Fibroblast of villous mesenchyme (primary cell): ENCODE measurements around the gene KCNH2. TPM values are rescaled to one million over a fixed set of nuclear protein-coding genes. Genes with fewer than 3 reads are reported as not detected.
A peak's percentile ranks its signal among the peaks of the same experiment; 100 is the strongest.
"Not testable (repeated sequence)": the region's sequence is repeated elsewhere in the genome, so short reads cannot be mapped to it uniquely, and the experiment has no call there.

Experiments used
- DNase-seq: peaks from one replicate; pipeline ENCODE4 v3.0.0-alpha.2; 2010; ENCODE audit warnings: low read depth
- H3K4me3 ChIP-seq: 2 replicates; pipeline ENCODE4 v1.5.1; 2011; ENCODE audit warnings: low read depth, mild to moderate bottlenecking, low read length
- CTCF ChIP-seq: IDR thresholded peaks from 2 replicates; pipeline ENCODE4 v1.5.1; 2012; ENCODE audit warnings: low read depth, mild to moderate bottlenecking, low read length; ENCODE audit not compliant: insufficient read depth
- total RNA-seq: library from RNA; depleted of rRNA; stranded (reverse); fragments of >200 nt; gene quantifications from 2 replicates; pipeline ENCODE4 v1.2.3, GENCODE V29; 2012

KCNH2 gene, protein sequence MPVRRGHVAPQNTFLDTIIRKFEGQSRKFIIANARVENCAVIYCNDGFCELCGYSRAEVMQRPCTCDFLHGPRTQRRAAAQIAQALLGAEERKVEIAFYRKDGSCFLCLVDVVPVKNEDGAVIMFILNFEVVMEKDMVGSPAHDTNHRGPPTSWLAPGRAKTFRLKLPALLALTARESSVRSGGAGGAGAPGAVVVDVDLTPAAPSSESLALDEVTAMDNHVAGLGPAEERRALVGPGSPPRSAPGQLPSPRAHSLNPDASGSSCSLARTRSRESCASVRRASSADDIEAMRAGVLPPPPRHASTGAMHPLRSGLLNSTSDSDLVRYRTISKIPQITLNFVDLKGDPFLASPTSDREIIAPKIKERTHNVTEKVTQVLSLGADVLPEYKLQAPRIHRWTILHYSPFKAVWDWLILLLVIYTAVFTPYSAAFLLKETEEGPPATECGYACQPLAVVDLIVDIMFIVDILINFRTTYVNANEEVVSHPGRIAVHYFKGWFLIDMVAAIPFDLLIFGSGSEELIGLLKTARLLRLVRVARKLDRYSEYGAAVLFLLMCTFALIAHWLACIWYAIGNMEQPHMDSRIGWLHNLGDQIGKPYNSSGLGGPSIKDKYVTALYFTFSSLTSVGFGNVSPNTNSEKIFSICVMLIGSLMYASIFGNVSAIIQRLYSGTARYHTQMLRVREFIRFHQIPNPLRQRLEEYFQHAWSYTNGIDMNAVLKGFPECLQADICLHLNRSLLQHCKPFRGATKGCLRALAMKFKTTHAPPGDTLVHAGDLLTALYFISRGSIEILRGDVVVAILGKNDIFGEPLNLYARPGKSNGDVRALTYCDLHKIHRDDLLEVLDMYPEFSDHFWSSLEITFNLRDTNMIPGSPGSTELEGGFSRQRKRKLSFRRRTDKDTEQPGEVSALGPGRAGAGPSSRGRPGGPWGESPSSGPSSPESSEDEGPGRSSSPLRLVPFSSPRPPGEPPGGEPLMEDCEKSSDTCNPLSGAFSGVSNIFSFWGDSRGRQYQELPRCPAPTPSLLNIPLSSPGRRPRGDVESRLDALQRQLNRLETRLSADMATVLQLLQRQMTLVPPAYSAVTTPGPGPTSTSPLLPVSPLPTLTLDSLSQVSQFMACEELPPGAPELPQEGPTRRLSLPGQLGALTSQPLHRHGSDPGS
- 0.64 and 2.6 TPM in 2 replicates for total RNA-seq

DNA sequence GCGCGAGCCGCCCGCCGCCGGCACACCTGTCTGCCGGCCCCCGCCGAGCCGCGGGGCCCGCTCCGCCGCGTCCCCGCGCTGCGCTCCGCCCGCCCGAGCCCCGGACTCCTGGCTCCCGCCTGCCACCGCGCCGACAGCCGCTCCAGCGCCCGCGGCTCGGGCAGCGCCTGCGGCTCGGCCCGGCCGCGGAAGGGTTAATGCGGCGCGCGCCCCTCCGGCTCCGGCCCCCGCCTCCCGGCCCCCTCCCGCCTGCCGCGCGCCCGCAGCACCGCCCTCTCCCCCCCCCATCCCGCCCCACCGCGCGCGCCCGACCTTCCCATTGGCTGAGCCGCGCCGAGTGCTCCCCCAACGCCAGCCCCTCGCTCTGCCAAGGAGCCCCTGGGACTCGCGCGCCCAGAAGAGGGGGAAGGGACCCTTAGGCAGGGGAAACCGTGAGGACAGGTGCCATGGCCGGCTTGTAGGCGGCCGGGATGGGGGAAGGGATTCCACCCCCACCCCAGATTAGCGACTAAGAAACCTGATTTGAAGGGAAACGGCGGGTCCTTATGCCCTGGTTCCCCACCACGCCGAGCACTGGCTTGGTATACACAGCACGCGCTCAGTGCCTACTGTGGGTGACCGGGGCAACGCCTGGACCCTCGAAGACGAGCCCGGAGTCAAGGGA is at the start of gene KCNH2:
TSS of gene KCNH2 (minus strand) at position 196 of the 664 bp plus-strand sequence. CDS start 408 bp downstream, outside the sequence.
- peak; percentile 37 for DNase-seq
- TF ChIP-seq CTCF = no peak
- H3K4me3 ChIP-seq = peak within 1 kb of the TSS; percentile 54

DNA sequence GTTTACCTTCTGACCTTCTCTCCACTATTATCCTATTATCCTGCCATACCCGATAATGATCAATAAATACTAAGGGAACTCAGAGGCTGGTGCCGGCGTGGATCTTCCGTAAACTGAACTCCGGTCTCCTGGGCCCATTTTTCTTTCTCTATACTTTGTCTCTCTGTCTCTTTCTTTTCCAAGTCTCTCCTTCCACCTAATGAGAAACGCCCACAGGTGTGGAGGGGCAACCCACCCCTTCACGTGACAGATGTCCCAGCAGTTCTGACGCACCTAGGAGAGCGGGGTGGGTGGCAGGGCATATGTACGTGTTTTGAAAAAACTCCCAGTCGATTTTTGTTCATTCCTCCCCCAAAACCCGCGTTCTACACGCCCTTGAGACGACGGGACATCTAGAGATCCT is 49.6 kb upstream of the KCNH2 start:
- peak overlapping the region; percentile 81 for H3K4me3 ChIP-seq
- not testable (repeated sequence) for DNase-seq

GRCh38 chr7:151026771-151027727 is 48.9 kb upstream of the KCNH2 start:
- DNase-seq = peak; percentile 61
- H3K4me3 ChIP-seq = not testable (repeated sequence)

DNA sequence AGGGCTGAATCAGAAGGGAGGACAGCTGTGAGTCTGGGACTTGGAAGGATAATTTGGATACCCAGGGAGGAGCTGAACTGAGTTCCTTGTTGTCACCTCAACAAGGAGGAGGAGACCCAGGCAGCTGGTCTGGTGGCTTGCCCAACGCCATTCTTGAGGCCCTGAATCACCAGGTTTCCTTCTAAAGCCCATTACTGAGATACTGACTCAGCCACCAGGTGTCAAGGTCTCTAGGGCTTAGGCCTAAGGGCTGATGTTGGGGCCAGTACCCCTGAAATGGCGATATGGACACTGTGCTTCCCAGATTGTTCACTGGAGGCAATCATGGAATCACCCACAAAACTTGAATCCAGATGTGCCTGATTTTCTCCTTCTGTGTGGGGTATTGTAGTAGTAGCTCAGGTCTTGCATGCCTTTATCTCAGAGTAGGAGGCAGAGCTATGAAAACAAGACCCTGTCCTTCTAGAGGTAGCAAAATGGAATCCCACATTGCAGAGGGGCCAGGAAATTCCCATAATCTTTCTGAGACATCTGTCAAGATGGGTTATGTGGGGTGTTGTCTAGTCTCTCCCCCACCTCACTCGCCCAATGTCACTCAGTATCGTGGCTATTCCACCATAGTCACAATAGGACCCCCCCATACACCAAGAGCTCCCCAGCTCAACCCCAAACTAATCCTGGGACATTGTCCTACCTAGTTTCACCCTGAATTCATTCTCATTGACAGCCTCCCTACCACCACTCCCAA is 48.0 kb upstream of the KCNH2 start:
- no peak for DNase-seq
- TF ChIP-seq CTCF = no peak
- H3K4me3 ChIP-seq = no peak overlapping the region

GRCh38 chr7:151024435-151025056 is 46.4 kb upstream of the KCNH2 start, which contains the start of gene ATG9B:
Gene ATG9B (minus strand): TSS chr7:151024494. CDS start chr7:151024423, 71 bp downstream.
- TF ChIP-seq CTCF = no peak
- DNase-seq = no peak
- no peak within 1 kb of the TSS for H3K4me3 ChIP-seq

DNA sequence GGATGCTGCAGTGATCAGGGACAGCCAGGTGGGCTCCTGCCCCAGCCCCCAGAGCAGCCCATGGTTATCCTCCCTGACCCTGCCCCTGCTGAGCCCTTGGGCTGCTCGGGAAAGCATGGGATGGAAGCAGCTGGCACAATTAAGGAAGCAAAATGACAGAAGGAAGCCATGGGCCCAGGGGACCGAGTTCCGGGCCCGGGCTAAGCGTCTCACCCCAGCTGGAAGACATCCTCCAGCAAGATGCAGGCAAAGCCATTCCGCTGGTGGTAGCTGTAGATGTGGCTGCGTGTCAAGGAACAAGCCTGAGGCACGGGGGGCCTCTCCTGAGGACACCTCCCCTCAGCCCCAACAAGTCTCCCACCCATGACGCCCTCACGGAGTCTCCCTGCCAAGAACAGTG is 45.1 kb upstream of the KCNH2 start:
- no peak overlapping the region for H3K4me3 ChIP-seq
- no peak for TF ChIP-seq CTCF

More for the DNA sequence above, 45.1 kb upstream of the KCNH2 start:
- no peak for DNase-seq
